ENCODE results near the gene CRAMP1.
A peak's percentile ranks its signal among the peaks of the same experiment; 100 is the strongest.
"Not testable (repeated sequence)": the region's sequence is repeated elsewhere in the genome, so short reads cannot be mapped to it uniquely, and the experiment has no call there.

The CRAMP1 gene

GRCh38 chr16:1690810-1691209 is 78.7 kb downstream of the CRAMP1 start:
- no peak for DNase-seq

GRCh38 chr16:1691276-1691675 is 79.1 kb downstream of the CRAMP1 start:
- no peak for DNase-seq

- no peak for DNase-seq
Observed at GRCh38 chr16:1691956-1692355, 79.8 kb downstream of the CRAMP1 start.

- DNase-seq, result no peak
Observed at GRCh38 chr16:1696863-1697262, 84.7 kb downstream of the CRAMP1 start.

- no peak for DNase-seq
Observed at GRCh38 chr16:1698680-1699079, 86.5 kb downstream of the CRAMP1 start.

- DNase-seq, result no peak
Observed at GRCh38 chr16:1700246-1700645, 88.1 kb downstream of the CRAMP1 start.

- DNase-seq, result no peak
Observed at GRCh38 chr16:1701216-1701878, 89.2 kb downstream of the CRAMP1 start.

GRCh38 chr16:1705324-1705687 is 93.1 kb downstream of the CRAMP1 start:
- peak; percentile 5 for DNase-seq

- peak; percentile 78 for DNase-seq
Observed at GRCh38 chr16:1705688-1706385, 93.7 kb downstream of the CRAMP1 start, which contains the start of gene MAPK8IP3. MAPK8IP3 (plus strand) TSS chr16:1706195; CDS start chr16:1706340, 145 bp downstream.

- DNase-seq, result no peak
Observed at GRCh38 chr16:1706386-1707192, 94.4 kb downstream of the CRAMP1 start.

GRCh38 chr16:1707193-1707790 is 95.1 kb downstream of the CRAMP1 start:
- DNase-seq, result no peak

GRCh38 chr16:1708083-1708767 is 96.1 kb downstream of the CRAMP1 start:
- no peak for DNase-seq

GRCh38 chr16:1708768-1709180 is 96.6 kb downstream of the CRAMP1 start:
- no peak for DNase-seq

- DNase-seq, result no peak
Observed at GRCh38 chr16:1709356-1709755, 97.2 kb downstream of the CRAMP1 start.

GRCh38 chr16:1710811-1711507 is 98.8 kb downstream of the CRAMP1 start:
- DNase-seq, result no peak

GRCh38 chr16:1712791-1713261 is 100.7 kb downstream of the CRAMP1 start:
- DNase-seq, result no peak

GRCh38 chr16:1713331-1713730 is 101.2 kb downstream of the CRAMP1 start:
- DNase-seq, result no peak

- no peak for DNase-seq
Observed at GRCh38 chr16:1713933-1714332, 101.8 kb downstream of the CRAMP1 start.

- no peak for DNase-seq
Observed at GRCh38 chr16:1715220-1715619, 103.1 kb downstream of the CRAMP1 start.

- not testable (repeated sequence) for DNase-seq
Observed at GRCh38 chr16:1718236-1718635, 106.1 kb downstream of the CRAMP1 start.

GRCh38 chr16:1719559-1720229 is 107.5 kb downstream of the CRAMP1 start:
- DNase-seq, result not testable (repeated sequence)
